T-helper 1 cell treated with Interleukin-12 subunit alpha and Interleukin-12 subunit beta and Interleukin-4 antibody, amounts not matched to agents 30 ng/mL and 1 ng/mL, for 36 hours (primary cell): ENCODE measurements around the gene RAB4B. TPM values are rescaled to one million over a fixed set of nuclear protein-coding genes. Genes with fewer than 3 reads are reported as not detected.
"Not testable (repeated sequence)": the region's sequence is repeated elsewhere in the genome, so short reads cannot be mapped to it uniquely, and the experiment has no call there.

ENCODE experiments used
- intact Hi-C: fragments of 100-400 bp; cut with micrococcal nuclease; formaldehyde crosslinking; loops from one replicate; pipeline ENCODE4 v1.15.1; 2024
- total RNA-seq: library from RNA; stranded (reverse); gene quantifications from 2 replicates; pipeline ENCODE4 v1.2.3, GENCODE V29; 2022

The RAB4B gene
- total RNA-seq, 1 donor from 2014 or later, result 57.5 TPM

DNA sequence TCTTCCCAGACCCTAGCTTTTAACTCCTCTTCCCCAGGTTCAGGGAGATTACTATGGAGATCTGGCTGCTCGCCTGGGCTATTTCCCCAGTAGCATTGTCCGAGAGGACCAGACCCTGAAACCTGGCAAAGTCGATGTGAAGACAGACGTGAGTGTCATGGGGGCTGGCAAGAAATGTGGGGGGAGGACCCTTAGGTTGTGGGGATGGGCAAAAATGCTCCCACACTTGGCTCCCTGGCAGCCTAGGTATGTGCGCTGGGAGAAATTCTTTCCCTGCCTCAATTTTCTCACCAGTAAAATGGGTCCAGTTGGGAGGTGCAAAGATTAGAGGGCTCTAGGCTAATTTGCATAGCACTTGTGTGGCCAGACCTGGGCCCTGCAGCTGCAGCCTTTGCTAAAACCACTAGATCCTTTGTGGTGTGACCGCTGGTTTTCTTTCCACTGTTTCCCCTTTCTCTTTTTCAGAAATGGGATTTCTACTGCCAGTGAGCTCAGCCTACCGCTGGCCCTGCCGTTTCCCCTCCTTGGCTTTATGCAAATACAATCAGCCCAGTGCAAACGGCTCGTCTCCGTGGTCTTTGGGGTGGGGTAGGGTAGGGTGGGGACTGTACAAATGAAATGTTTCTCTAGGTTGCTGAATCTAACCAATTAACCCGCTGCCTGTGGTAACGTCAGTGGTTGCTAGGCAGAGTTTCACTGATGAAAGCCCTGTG is 959 bp upstream of the RAB4B start:
- intact Hi-C loops, result loop anchor here (1.0 to 10.0 kb wide), 5 partner anchors 27 to 758 kb away; partner anchors contain the start of gene ACTMAP

DNA sequence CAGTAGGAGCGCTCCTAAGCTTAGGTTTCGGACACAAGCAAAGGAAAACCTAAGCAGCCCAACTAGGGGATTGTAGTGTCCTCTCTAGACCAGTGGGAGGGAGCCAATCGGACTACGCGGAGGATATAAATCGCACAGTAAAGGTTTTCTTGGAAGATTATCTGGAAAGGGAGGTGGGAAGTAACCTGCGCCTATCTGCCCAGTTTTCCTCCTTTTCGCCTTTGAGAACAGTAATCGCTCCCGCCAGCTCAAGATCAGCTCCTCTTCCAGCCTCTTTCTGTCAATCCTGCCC is 456 bp upstream of the RAB4B start:
- intact Hi-C loops, result loop anchor here (1.0 to 10.0 kb wide), 5 partner anchors 27 to 757 kb away; partner anchors contain the start of gene ACTMAP

DNA sequence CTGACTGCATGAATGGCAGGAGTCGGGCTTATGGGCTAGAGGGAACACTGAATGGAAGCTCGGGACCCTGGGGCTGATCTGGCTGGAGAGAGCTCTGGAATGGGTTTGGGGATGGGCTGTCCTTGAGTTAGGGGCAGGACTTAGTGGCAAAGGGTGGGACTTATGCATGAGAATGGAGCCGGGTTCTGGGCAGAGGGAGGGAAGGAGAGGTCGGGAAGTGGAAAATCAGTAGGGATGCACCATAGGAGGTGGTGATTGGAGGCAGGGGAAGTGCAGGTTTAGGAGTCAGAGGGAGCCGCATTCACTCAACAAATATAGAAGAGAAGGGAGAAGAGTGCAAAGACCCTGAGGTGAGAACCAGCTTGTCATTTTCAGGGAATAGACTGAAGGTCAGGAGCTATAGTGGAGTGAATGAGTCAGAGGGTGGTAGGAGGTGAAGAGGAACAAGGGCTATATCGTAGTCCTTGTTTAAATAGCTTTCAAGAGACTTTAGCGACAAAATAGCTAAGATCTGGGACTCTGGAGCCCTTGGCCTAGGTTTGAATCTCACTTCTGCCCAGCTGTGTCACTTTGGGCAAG is 748 bp downstream of the RAB4B start:
- intact Hi-C loops, result loop anchor here (1.0 to 10.0 kb wide), 13 partner anchors 20 to 1246 kb away; partner anchors contain the start of genes BLVRB, COQ8B, EID2B and NUMBL

DNA sequence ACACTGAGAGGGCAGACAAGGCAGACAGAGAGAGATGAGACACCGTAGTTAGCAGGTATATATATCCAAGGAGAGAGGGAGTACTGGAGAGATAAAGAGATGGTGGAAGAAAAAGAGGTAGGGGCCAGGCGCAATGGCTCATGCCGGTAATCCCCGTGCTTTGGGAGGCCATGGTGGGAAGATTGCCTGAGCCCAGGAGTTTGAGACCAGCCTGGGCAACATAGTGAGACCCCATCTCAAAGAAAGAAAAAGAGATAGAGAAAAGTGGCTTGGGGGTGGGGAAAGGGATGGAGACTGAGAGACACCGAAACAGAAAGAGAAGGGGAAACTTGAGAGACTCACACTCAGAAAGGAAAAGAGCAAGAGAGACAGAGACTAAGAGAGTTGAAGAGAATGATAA is 2.5 kb downstream of the RAB4B start:
- intact Hi-C loops, result no loop called here

DNA sequence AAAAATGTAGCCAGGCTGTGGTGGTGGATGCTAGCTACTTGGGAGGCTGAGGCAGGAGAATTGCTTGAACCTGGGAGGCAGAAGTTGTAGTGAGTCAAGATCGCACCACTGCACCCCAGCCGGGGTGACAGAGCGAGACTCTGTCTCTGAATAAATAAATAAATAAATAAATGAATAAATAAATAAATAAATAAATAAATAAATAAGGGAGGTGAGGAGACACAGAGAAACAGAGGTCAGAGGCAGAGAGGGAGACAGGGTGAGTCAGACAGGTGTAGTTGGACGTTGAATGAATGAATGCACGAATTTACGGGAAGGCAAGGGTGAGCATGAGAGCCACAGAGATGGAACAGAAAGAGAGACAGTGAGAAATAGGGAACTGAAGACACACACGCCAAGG is 3.1 kb downstream of the RAB4B start:
- intact Hi-C loops, result no loop called here

DNA sequence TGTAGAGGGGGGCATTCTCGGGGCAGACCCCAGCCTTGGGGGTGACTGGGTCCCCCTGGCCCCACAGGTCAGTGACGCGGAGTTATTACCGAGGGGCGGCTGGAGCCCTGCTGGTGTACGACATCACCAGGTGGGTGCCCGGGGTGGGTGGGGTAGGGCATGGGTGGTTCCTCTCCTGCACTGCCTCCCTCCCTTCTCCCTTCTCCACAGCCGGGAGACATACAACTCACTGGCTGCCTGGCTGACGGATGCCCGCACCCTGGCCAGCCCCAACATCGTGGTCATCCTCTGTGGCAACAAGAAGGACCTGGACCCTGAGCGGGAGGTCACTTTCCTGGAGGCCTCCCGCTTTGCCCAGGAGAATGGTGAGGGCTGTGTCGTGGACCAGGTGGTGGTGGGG is 5.7 kb downstream of the RAB4B start:
- intact Hi-C loops, result no loop called here

DNA sequence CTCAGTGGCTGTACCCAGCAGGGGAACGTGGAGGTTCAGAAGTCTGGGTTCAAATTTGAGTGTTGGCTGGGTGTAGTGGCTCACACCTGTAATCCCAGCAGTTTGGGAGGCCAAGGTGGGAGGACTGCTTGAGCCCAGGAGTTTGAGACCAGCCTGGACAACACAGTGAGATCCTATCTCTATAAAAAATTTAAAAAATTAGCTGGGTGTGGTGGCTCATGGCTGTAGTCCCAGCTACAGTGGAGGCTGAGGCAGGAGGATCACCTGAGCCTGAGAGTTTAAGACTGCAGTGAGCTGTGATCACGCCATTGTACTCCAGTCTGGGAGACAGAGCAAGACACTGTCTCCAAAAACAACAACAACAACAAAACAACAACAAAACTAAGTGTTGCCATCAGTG is 6.1 kb downstream of the RAB4B start:
- intact Hi-C loops, result not testable (repeated sequence)

DNA sequence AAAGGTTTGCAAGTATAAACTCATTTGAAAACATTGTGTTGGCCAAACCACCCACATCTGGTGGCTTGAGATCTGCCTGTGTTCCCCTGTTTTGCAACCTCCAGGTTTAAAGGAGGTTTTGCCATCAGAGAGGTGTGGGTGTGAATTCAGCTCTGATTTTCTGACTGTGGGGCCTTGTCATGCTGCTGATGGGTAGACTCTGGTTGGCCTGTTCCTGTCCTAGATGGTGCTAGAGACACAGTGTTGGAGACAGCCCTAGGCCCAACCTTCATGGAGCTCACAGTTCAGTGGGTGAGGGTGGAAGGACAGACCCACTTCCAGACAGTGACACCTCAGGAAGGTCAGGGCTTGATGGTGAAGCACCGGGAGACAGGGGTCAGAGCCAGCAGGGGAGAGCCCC is 7.5 kb downstream of the RAB4B start:
- intact Hi-C loops, result no loop called here

DNA sequence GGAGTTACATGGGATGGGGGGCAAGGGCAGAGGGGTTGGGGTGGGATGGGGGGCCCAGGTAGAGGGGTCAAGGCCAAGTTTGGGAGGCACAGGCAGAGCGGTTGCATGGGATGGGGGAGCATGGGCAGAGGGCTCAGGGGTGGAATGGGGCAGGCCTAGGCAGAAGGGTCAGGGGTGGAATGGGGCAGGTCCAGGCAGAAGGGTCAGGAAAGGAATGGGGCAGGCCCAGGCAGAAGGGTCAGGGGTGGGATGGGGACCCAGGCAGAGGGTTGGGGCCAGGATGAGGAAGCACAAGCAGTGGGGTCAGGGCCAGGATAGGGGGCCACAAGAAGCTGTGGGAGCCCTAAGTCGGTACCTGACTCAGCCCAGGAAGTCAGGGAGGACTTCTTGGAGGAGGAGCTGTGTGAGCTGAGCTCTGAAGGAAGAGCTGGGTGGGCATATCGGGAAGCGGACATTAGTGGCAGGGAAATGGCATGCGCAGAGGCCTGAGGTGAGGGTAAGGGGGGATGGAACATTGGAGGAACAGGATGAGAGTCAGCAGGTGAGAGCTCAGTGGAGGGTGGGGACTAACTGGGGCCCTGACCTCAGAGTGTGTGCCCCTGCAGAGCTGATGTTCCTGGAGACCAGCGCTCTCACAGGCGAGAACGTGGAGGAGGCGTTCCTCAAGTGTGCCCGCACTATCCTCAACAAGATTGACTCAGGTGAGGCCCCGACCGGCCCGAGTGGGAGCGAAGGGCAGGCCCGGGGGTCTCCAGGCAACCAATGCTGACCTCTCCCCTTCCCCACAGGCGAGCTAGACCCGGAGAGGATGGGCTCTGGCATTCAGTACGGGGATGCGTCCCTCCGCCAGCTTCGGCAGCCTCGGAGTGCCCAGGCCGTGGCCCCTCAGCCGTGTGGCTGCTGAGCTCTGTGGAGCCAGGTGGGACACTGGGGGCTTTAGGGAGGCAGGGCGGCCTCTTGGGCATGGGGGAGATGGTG is 8.3 kb downstream of the RAB4B start:
- intact Hi-C loops, result no loop called here

DNA sequence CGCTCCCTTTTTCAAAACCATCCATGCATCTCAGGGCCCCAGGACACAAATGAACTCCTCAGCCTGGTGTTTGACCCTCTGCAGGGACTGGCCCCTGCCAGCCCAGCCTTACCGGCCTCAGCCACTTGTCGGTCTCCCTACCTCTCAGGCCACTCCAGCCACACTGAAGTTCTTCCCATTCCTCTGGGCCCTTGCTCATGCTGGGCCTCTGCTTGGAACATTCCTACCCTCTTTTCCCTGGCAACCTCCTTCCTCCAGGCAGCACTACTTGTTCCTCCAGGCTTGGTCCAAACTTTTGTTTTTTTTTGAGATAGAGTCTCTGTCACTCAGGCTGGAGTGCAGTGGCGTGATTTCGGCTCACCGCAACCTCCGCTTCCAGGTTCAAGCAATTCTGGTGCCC is 13.3 kb downstream of the RAB4B start:
- intact Hi-C loops, result no loop called here

DNA sequence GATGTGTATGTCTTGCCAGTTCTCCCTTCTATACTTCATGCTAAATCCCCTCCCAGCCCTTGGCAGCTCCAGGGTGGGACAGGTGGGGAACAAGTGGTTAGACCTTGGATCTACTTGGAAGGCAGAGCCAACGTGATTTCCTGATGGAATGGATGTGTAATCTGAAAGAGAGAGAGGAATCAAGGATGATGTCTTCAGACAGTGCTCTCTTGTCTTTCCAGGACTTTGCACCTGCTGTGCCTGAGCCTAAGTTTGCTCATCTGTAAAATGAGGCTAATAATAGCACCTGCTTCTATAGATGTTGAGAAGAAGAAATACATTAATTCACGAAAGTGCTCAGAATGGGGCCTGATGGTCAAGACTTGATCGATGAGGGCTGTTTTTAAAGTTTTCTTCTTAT is 13.9 kb downstream of the RAB4B start:
- intact Hi-C loops, result no loop called here

DNA sequence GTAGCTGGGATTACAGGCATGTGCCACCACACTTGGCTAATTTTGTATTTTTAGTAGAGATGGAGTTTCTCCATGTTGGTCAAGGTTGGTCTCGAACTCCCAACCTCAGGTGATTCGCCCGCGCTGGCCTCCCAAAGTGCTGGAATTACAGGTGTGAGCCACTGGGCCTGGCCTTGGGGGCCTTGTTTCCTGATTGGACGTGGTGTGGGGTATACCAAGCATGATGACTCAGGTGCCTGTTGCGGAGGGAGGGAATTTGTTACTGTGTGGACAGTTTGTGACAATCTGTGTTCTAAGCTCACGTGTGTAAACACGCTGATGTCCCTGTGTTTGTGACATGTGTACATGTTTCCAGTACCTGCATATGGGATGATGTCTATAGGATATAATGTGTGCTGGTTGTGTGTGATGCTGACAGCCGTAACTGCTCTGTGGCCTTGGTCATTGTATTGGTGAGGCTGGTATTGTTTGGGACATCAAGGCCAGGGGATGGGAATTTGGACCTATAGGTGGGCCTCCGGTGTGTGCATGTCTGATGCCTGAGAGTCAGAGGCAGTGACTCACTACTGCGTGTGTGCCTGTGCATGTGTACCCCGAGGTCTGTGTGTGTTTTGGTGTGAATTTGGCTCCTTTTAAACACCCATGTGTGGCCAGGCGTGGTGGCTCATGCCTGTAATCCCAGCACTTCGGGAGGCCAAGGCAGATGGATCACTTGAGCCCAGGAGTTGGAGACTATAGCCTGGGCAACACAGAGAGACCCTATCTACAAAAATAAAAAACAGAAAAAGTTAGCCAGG is 19.3 kb downstream of the RAB4B start:
- intact Hi-C loops, result loop anchor here (5.0 kb wide), 2 partner anchors 450 to 555 kb away; partner anchors contain the start of genes C19orf47, PLD3 and TGFB1

DNA sequence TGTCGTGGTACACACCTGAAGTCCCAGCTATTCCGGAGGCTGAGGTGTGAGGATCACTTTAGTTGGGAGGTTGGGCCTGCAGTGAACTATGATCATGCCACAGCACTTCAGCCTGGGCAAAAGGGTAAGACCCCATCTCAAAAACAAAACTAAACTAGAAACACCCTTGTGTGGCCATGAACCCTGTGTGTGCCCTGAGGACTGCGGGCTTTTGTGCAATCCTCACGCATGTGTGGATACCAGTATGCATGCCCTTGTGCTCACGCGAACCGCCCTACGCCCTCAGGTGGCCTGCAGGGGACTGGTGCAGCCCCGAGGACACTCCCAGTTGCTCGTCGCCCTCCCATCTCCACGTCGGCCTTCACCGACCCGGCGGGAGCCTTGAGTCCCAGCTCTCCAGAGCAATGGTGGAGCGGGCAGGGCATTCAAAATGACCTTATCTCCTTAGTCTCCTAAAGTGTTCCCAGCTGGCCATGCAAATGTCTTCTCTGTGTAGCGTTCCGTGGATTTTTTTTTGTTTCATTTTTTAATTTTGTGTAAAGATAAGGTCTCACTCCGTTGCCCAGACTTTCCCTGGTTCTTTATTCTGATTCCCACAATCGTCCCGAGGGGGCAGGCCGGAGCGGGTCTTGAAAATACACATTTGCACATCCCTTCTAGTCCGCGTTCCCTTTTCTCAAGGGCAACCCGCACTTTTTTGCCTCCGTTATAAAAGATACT is 20.1 kb downstream of the RAB4B start:
- intact Hi-C loops, result loop anchor here (1.0 to 5.0 kb wide), 16 partner anchors 8 to 554 kb away; partner anchors contain the start of genes ACTMAP, BLVRB, C19orf47 and NUMBL

DNA sequence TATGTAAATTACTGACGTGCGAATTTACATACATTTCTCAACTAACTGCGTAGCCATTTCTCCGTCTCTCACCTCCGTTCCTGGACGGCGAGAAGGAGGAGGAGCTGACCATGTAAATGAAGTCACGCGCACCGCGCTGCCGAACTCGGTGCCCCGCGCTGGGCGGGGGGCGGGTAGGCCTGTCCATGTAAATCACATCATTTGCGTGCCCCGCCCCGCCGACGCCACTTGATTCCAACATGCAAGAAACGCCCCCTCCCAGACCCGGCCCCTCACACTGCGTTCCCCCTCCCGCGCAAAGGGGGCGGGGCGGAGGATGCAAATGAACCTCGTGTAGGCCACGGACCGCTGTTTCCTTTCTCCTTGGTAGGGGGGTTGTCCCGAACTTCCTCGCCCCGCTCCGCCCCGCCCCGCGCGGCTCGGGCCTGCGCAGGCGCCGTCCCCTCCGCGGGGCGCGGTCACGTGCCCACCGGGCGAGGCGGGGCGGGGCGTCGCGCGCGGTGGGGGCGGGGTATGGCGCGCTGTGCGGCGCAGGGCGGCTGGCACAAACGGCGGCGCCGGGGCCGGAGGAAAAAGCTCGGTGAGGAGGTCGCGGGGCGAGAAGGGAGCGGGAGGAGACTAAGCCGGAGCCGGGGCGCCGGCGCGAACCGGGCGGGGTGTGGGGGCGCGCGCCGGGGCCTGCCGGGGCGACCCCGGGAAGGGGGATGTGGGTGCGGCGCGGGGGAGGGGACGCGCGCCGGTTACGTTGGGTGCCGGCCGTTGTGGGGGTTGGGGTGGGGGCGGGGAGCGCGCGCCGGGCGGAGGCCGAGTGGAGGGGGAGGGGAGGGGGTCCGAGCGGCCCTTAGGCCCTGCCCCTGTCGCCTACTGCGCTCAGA is 20.9 kb downstream of the RAB4B start, which contains the start of gene EGLN2:
EGLN2 (plus strand) TSS at position 509 of the 875 bp plus-strand sequence. CDS start 1,382 bp downstream, outside the sequence.
- intact Hi-C loops, result loop anchor here (1.0 to 5.0 kb wide), 16 partner anchors 7 to 553 kb away; partner anchors contain the start of genes ACTMAP, BLVRB, C19orf47 and NUMBL

DNA sequence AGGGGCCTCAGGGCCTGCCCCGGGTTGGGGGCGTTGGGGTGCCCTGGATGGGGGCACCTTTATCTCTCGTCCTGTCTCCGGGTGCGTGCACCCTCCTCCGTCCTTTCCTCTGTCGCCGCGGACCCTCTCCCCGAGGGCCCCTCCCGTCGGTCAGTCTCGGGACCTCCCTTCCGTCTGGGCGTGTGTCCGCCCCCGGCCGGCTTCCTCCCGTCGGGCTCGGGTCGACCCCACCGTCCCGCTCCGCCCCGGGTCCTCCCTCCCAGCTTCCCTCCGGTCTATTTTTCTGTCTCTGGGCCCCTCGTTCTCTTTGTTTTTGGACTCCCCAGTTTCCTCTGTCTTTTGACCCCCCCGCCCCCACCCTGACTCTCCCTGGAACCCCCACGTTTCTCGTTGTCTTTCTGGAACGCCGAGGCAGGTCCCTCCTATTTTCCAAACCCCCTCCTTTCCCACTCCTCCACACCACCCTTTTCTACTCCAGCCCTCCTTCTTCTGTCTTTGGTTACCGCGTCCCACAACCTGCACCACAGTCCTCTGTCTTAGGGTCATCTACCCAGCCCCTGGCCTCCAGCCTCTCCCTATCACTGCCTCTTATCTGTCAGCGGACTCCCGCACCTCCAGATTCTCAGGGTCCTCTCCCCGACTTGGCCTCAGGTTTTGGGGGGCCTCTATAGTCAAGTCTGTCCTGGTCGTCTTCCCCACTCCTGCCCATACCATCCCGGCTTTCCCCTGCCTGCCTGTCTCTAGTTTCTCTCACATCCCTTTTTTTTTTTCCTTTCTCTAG is 21.7 kb downstream of the RAB4B start:
- intact Hi-C loops, result loop anchor here (2.0 to 5.0 kb wide), 5 partner anchors 195 to 553 kb away; partner anchors contain the start of genes C19orf47, PLD3 and TGFB1

DNA sequence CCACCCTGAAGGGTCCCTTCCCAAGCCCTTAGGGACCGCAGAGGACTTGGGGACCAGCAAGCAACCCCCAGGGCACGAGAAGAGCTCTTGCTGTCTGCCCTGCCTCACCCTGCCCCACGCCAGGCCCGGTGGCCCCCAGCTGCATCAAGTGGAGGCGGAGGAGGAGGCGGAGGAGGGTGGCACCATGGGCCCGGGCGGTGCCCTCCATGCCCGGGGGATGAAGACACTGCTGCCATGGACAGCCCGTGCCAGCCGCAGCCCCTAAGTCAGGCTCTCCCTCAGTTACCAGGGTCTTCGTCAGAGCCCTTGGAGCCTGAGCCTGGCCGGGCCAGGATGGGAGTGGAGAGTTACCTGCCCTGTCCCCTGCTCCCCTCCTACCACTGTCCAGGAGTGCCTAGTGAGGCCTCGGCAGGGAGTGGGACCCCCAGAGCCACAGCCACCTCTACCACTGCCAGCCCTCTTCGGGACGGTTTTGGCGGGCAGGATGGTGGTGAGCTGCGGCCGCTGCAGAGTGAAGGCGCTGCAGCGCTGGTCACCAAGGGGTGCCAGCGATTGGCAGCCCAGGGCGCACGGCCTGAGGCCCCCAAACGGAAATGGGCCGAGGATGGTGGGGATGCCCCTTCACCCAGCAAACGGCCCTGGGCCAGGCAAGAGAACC is 22.4 kb downstream of the RAB4B start:
- intact Hi-C loops, result loop anchor here (5.0 kb wide), 1 partner anchor 507 kb away; no protein-coding TSS in a partner anchor

DNA sequence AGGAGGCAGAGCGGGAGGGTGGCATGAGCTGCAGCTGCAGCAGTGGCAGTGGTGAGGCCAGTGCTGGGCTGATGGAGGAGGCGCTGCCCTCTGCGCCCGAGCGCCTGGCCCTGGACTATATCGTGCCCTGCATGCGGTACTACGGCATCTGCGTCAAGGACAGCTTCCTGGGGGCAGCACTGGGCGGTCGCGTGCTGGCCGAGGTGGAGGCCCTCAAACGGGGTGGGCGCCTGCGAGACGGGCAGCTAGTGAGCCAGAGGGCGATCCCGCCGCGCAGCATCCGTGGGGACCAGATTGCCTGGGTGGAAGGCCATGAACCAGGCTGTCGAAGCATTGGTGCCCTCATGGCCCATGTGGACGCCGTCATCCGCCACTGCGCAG is 22.9 kb downstream of the RAB4B start:
- intact Hi-C loops, result loop anchor here (5.0 kb wide), 1 partner anchor 506 kb away; no protein-coding TSS in a partner anchor
